Measurements from ENCODE around the gene MRPS6. TPM values are rescaled to one million over a fixed set of nuclear protein-coding genes. Genes with fewer than 3 reads are reported as not detected.
A peak's percentile ranks its signal among the peaks of the same experiment; 100 is the strongest.

Gene MRPS6
- total and polyA plus RNA-seq, 10 of the 15 experiments (the other 5 are each of a cell fraction or from before 2014, with no cell fraction given), result 32.5 to 232 (median 90.3) TPM

GRCh38 chr21:34029743-34030528 is 43.4 kb upstream of the MRPS6 start (continued):
- TF ChIP-seq NR2F1 (conservative IDR thresholded peaks at IDR 0.05) (no peak), SIX5 (IDR thresholded peaks at IDR 0.05; ENCODE audit: low read depth, low read length, severe bottlenecking) (peak; percentile 88), PAX8 (IDR thresholded peaks at IDR 0.05) (no peak), NFXL1 (IDR thresholded peaks at IDR 0.05; ENCODE audit: borderline replicate concordance) (no peak), HCFC1 (IDR thresholded peaks at IDR 0.05; ENCODE audit: low read length) (peak; percentile 94), CREM (IDR thresholded peaks at IDR 0.05; ENCODE audit: low read depth) (peak; percentile 96), SRF (IDR thresholded peaks at IDR 0.05; ENCODE audit: low read depth in 2 of 2, low read length in 2 of 2) (no peak), ATF7 (IDR thresholded peaks at IDR 0.05; ENCODE audit: low read depth) (peak; percentile 95), RELA (IDR thresholded peaks at IDR 0.05; ENCODE audit: borderline replicate concordance, partially characterized antibody) (peak; percentile 62), RCOR1 (conservative IDR thresholded peaks at IDR 0.05; ENCODE audit: low read depth, low read length) (no peak), JUND (IDR thresholded peaks at IDR 0.05; ENCODE audit: low read depth, low read length) (no peak), SUZ12 (IDR thresholded peaks at IDR 0.05; ENCODE audit: unreplicated experiment) (no peak), NBN (IDR thresholded peaks at IDR 0.05) (peak; percentile 54; the same call in 1 of the 2 replicates), FOXM1 (IDR thresholded peaks at IDR 0.05; ENCODE audit: low read depth, low read length) (no peak), POLR2AphosphoS2 (IDR thresholded peaks at IDR 0.05; ENCODE audit: low read depth, low read length) (no peak), ZNF24 (IDR thresholded peaks at IDR 0.05) (no peak), CEBPB (IDR thresholded peaks at IDR 0.05; ENCODE audit: borderline replicate concordance in 1 of 2, low read depth in 2 of 2, low read length in 2 of 2) (no peak), E4F1 (IDR thresholded peaks at IDR 0.05; ENCODE audit: borderline replicate concordance, partially characterized antibody) (no peak), MYB (IDR thresholded peaks at IDR 0.05; ENCODE audit: borderline replicate concordance, low read depth, low read length) (no peak), NFYB (IDR thresholded peaks at IDR 0.05; ENCODE audit: insufficient read depth, low read depth, low read length) (peak; percentile 88), MXI1 (IDR thresholded peaks at IDR 0.05; ENCODE audit: low read depth, low read length) (no peak), SREBF1 (IDR thresholded peaks at IDR 0.05; ENCODE audit: low read length) (no peak), SREBF2 (IDR thresholded peaks at IDR 0.05; ENCODE audit: low read length) (no peak), NRF1 (conservative IDR thresholded peaks at IDR 0.05; ENCODE audit: low read depth, low read length) (no peak)
- TF ChIP-seq, protein P1, sequence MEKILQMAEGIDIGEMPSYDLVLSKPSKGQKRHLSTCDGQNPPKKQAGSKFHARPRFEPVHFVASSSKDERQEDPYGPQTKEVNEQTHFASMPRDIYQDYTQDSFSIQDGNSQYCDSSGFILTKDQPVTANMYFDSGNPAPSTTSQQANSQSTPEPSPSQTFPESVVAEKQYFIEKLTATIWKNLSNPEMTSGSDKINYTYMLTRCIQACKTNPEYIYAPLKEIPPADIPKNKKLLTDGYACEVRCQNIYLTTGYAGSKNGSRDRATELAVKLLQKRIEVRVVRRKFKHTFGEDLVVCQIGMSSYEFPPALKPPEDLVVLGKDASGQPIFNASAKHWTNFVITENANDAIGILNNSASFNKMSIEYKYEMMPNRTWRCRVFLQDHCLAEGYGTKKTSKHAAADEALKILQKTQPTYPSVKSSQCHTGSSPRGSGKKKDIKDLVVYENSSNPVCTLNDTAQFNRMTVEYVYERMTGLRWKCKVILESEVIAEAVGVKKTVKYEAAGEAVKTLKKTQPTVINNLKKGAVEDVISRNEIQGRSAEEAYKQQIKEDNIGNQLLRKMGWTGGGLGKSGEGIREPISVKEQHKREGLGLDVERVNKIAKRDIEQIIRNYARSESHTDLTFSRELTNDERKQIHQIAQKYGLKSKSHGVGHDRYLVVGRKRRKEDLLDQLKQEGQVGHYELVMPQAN (conservative IDR thresholded peaks at IDR 0.05), result no peak

Data from GM12878 (cell line).